Measurements from ENCODE around the gene ZNF57. TPM values are rescaled to one million over a fixed set of nuclear protein-coding genes. Genes with fewer than 3 reads are reported as not detected.

Gene ZNF57
- total RNA-seq, 4 donors from 2014 or later, result 3.2 to 7.7 (median 5.3) TPM

GRCh38 chr19:2964874-2965273 is 64.1 kb downstream of the ZNF57 start:
- H3K27me3 ChIP-seq, result no peaks in the 10 kb centered on the region
- H3K36me3 ChIP-seq, result no peaks in the 10 kb centered on the region
- no peak overlapping the region for H3K27ac ChIP-seq
- H3K4me3 ChIP-seq, result no peak overlapping the region
- no peaks in the 10 kb centered on the region for H3K9me3 ChIP-seq
- peaks cover 5 to 13% of the 10 kb centered on the region in 2 donors for H3K4me1 ChIP-seq
- TF ChIP-seq POLR2A (IDR thresholded peaks at IDR 0.05) (no peak), CTCF (IDR thresholded peaks at IDR 0.05) (no peak)
- intact Hi-C loops (cut with DNase I; ENCODE audit: low total_unique reads), result no loop called here
- DNase-seq, result no peak

GRCh38 chr19:2967972-2968371 is 67.2 kb downstream of the ZNF57 start:
- H3K4me3 ChIP-seq, result no peak overlapping the region
- intact Hi-C loops (cut with DNase I; ENCODE audit: low total_unique reads), result no loop called here

More at GRCh38 chr19:2967972-2968371, 67.2 kb downstream of the ZNF57 start:
- Histone ChIP-seq H3K27ac (peak overlapping the region; percentile 85 to 92), H3K36me3 (no peaks in the 10 kb centered on the region), H3K27me3 (no peaks in the 10 kb centered on the region), H3K4me1 (peaks cover 15 to 17% of the 10 kb centered on the region in 2 donors), H3K9me3 (no peaks in the 10 kb centered on the region)
- DNase-seq, result no peak
- TF ChIP-seq CTCF (IDR thresholded peaks at IDR 0.05) (no peak), POLR2A (IDR thresholded peaks at IDR 0.05) (no peak)

Other genes with a start within 250 kb of the ZNF57 start
- gene GNG7, start 198.2 kb upstream of the ZNF57 start, total RNA-seq, result 10 to 100 TPM in 1 of 4 donors, 1 to 10 TPM in 2, under 1 TPM in 1; 0.88 to 11.1 (median 3.2) TPM
- gene DIRAS1, start 179.6 kb upstream of the ZNF57 start, total RNA-seq, result 10 to 100 TPM in 1 of 4 donors, 1 to 10 TPM in 3; 1.0 to 34.1 (median 4.9) TPM
- 100 to 1,000 TPM in 1 of 4 donors, 10 to 100 TPM in 2, 1 to 10 TPM in 1; 4.7 to 138 (median 28.2) TPM for gene SLC39A3, start 160.9 kb upstream of the ZNF57 start, total RNA-seq
- gene SGTA, start 117.7 kb upstream of the ZNF57 start, total RNA-seq, result 10 to 100 TPM in 3 of 4 donors, 1 to 10 TPM in 1; 9.5 to 50.7 (median 23.6) TPM
- 10 to 100 TPM in 2 of 4 donors, 1 to 10 TPM in 2; 5.9 to 51.8 (median 25.2) TPM for gene THOP1, start 115.4 kb upstream of the ZNF57 start, total RNA-seq
- gene ZNF554, start 81.1 kb upstream of the ZNF57 start, total RNA-seq, result 10 to 100 TPM in 1 of 4 donors, 1 to 10 TPM in 3; 2.1 to 15.8 (median 5.0) TPM
- gene ZNF555, start 59.5 kb upstream of the ZNF57 start, total RNA-seq, result 10 to 100 TPM in 3 of 4 donors, 1 to 10 TPM in 1; 4.6 to 22.7 (median 17.7) TPM
- under 1 TPM in 2 of 4 donors, not detected in 2; 0.28 to 0.73 TPM for gene ZNF556, start 33.6 kb upstream of the ZNF57 start, total RNA-seq
- 10 to 100 TPM in 2 of 4 donors, 1 to 10 TPM in 2; 2.4 to 17.9 (median 9.1) TPM for gene ZNF77, start 44.0 kb downstream of the ZNF57 start, total RNA-seq
- gene TLE6, start 76.6 kb downstream of the ZNF57 start, total RNA-seq, result 1 to 10 TPM in 2 of 4 donors, under 1 TPM in 1, not detected in 1; 0.46 to 3.5 (median 1.1) TPM
- gene TLE2, start 128.4 kb downstream of the ZNF57 start, total RNA-seq, result 100 to 1,000 TPM in 1 of 4 donors, 10 to 100 TPM in 3; 24.9 to 102 (median 62.3) TPM
- gene TLE5, start 161.6 kb downstream of the ZNF57 start, total RNA-seq, result 100 to 1,000 TPM in 3 of 4 donors, 10 to 100 TPM in 1; 86.1 to 644 (median 429) TPM
- 10 to 100 TPM in 3 of 4 donors, 1 to 10 TPM in 1; 8.5 to 71.8 (median 27.7) TPM for gene GNA11, start 193.4 kb downstream of the ZNF57 start, total RNA-seq
- 1 to 10 TPM; 1.2 to 7.2 (median 2.9) TPM for gene GNA15, start 235.1 kb downstream of the ZNF57 start, total RNA-seq

Data from uterus (tissue), 4 donors.